IMR-90 (cell line): ENCODE data around the gene TACC2. TPM values are rescaled to one million over a fixed set of nuclear protein-coding genes. Genes with fewer than 3 reads are reported as not detected.

Source experiments
- ATAC-seq: fragments of 200-7000 bp; cut with Tn5 transposase; 2 replicates; pipeline ENCODE4 v1.9.1; 2020; ENCODE audit warnings: low read depth, mild to moderate bottlenecking, moderate library complexity
- BruUV-seq: library from RNA; stranded (reverse); fragments of 400-500 nt; replicated peaks from 2 replicates; lab custom pipeline; 2021; lab: Mats Ljungman, UMichigan
- CTCF ChIA-PET: fragments of 300-600 bp; formaldehyde crosslinking; extraction: SDS; loops from one replicate; lab custom pipeline; 2021; ENCODE audit warnings: antibody characterized with exemption; lab: Yijun Ruan, JAX
- POLR2A ChIA-PET: fragments of 300-600 bp; sonication (Branson Sonifier 250); formaldehyde crosslinking; loops from one replicate; lab custom pipeline; 2022; ENCODE audit warnings: antibody characterized with exemption; ENCODE audit not compliant: unreplicated experiment; lab: Charles Lee
- DNase-seq: peaks from one replicate; pipeline ENCODE4 v3.0.0; 2013
- H2AFZ ChIP-seq: replicated peaks from 2 replicates; pipeline ENCODE3; 2013; ENCODE audit warnings: low read length, mild to moderate bottlenecking; ENCODE audit not compliant: poor library complexity
- H2AK5ac ChIP-seq: 2 replicates; pipeline ENCODE4 v1.6.1; 2013; ENCODE audit warnings: low read depth, low read length, inconsistent platforms
- H2AK9ac ChIP-seq: replicated peaks from 2 replicates; pipeline ENCODE3; 2013; ENCODE audit warnings: mild to moderate bottlenecking, low read depth, low read length, moderate library complexity; ENCODE audit not compliant: poor library complexity
- H2BK120ac ChIP-seq: 2 replicates; pipeline ENCODE4 v1.6.1; 2013; ENCODE audit warnings: low read depth, low read length, inconsistent platforms
- H2BK15ac ChIP-seq: 3 replicates; pipeline ENCODE4 v1.6.1; 2013; ENCODE audit warnings: low read depth, low read length, inconsistent platforms
- H2BK20ac ChIP-seq: 2 replicates; pipeline ENCODE4 v1.6.1; 2013; ENCODE audit warnings: low read depth, mild to moderate bottlenecking, inconsistent platforms, low read length, moderate library complexity
- H2BK5ac ChIP-seq: 2 replicates; pipeline ENCODE4 v1.6.1; 2013; ENCODE audit warnings: mild to moderate bottlenecking, low read depth, low read length, inconsistent platforms; ENCODE audit not compliant: poor library complexity, severe bottlenecking
- H3K14ac ChIP-seq: replicated peaks from 2 replicates; pipeline ENCODE4 v1.6.1; 2013; ENCODE audit warnings: low read depth, low read length, inconsistent platforms
- H3K18ac ChIP-seq: 2 replicates; pipeline ENCODE4 v1.6.1; 2013; ENCODE audit warnings: low read depth, low read length, control low read depth
- H3K23ac ChIP-seq: 2 replicates; pipeline ENCODE4 v1.6.1; 2013; ENCODE audit warnings: low read depth, low read length, inconsistent platforms
- H3K27ac ChIP-seq: 2 replicates; pipeline ENCODE4 v1.5.1; 2013; ENCODE audit warnings: mild to moderate bottlenecking, control low read depth, low read length; ENCODE audit not compliant: insufficient read depth
- H3K27me3 ChIP-seq: 2 replicates; pipeline ENCODE4 v1.6.1; 2013; ENCODE audit warnings: low read length; ENCODE audit not compliant: control insufficient read depth, insufficient read depth
- H3K36me3 ChIP-seq: 2 replicates; pipeline ENCODE4 v1.6.1; 2013; ENCODE audit warnings: low read length, mixed read lengths; ENCODE audit not compliant: control insufficient read depth, insufficient read depth
- H3K4ac ChIP-seq: 2 replicates; pipeline ENCODE4 v1.6.1; 2013; ENCODE audit warnings: low read depth, low read length, inconsistent platforms
- H3K4me1 ChIP-seq: 2 replicates; pipeline ENCODE4 v1.6.1; 2013; ENCODE audit warnings: low read length, mixed read lengths; ENCODE audit not compliant: control insufficient read depth, insufficient read depth
- H3K4me2 ChIP-seq: 2 replicates; pipeline ENCODE4 v1.6.1; 2013; ENCODE audit warnings: low read depth, mild to moderate bottlenecking, control low read depth, low read length, moderate library complexity
- H3K4me3 ChIP-seq: 2 replicates; pipeline ENCODE4 v1.5.1; 2013; ENCODE audit warnings: low read depth, mild to moderate bottlenecking, control low read depth, low read length, moderate library complexity; ENCODE audit not compliant: insufficient read depth
- H3K56ac ChIP-seq: 2 replicates; pipeline ENCODE4 v1.6.1; 2013; ENCODE audit warnings: low read length, inconsistent platforms; ENCODE audit not compliant: insufficient read depth; ENCODE audit errors: extremely low read depth
- H3K79me1 ChIP-seq, 2 experiments: 2 replicates each; pipeline ENCODE4 v1.6.1; 2013; ENCODE audit warnings: low read length in 2 of 2, inconsistent platforms in 1 of 2, low read depth in 1 of 2
- H3K9ac ChIP-seq: 2 replicates; pipeline ENCODE4 v1.6.1; 2013; ENCODE audit warnings: low read depth, low read length, control low read depth
- H3K9me1 ChIP-seq: 2 replicates; pipeline ENCODE4 v1.6.1; 2013; ENCODE audit warnings: low read length, inconsistent platforms; ENCODE audit not compliant: insufficient read depth
- H3K9me3 ChIP-seq: 2 replicates; pipeline ENCODE4 v1.6.1; 2013; ENCODE audit warnings: low read length; ENCODE audit not compliant: control insufficient read depth, insufficient read depth
- H4K20me1 ChIP-seq: 2 replicates; pipeline ENCODE4 v1.6.1; 2013; ENCODE audit warnings: low read length, inconsistent platforms; ENCODE audit not compliant: insufficient read depth
- H4K5ac ChIP-seq: 2 replicates; pipeline ENCODE4 v1.6.1; 2013; ENCODE audit warnings: mild to moderate bottlenecking, low read depth, low read length, control low read depth
- H4K8ac ChIP-seq, 2 experiments: 2 replicates each; pipeline ENCODE4 v1.6.1; 2013; ENCODE audit warnings: low read depth in 2 of 2, low read length in 2 of 2, control low read depth in 1 of 2, inconsistent platforms in 1 of 2
- H4K91ac ChIP-seq: 2 replicates; pipeline ENCODE4 v1.6.1; 2013; ENCODE audit warnings: low read depth, low read length, inconsistent platforms; ENCODE audit not compliant: insufficient read depth
- BHLHE40 ChIP-seq: fragments of 150-350 bp; IDR thresholded peaks from 2 replicates; pipeline ENCODE4 v1.6.1; 2016; ENCODE audit warnings: mild to moderate bottlenecking, low read depth, low read length
- MAFK ChIP-seq: IDR thresholded peaks from 2 replicates; pipeline ENCODE4 v1.6.1; 2012; ENCODE audit warnings: low read depth, low read length, improper control_type of control experiment
- MAZ ChIP-seq: IDR thresholded peaks from 2 replicates; pipeline ENCODE4 v1.6.1; 2012; ENCODE audit warnings: low read depth, mild to moderate bottlenecking, low read length, improper control_type of control experiment, moderate library complexity, borderline replicate concordance
- MXI1 ChIP-seq: IDR thresholded peaks from 2 replicates; pipeline ENCODE4 v1.6.1; 2012; ENCODE audit warnings: low read depth, mild to moderate bottlenecking, low read length, moderate library complexity, borderline replicate concordance
- NFE2L2 ChIP-seq: fragments of 150-350 bp; IDR thresholded peaks from 2 replicates; pipeline ENCODE4 v1.6.1; 2016; ENCODE audit warnings: low read depth, mild to moderate bottlenecking, low read length
- RAD21 ChIP-seq: IDR thresholded peaks from 2 replicates; pipeline ENCODE4 v1.6.1; 2012; ENCODE audit warnings: low read length, improper control_type of control experiment
- RCOR1 ChIP-seq: IDR thresholded peaks from 2 replicates; pipeline ENCODE4 v1.6.1; 2012; ENCODE audit warnings: mild to moderate bottlenecking, low read length, improper control_type of control experiment; ENCODE audit not compliant: insufficient replicate concordance
- WGBS, 2 experiments: methylation state at CpG; one replicate each; pipeline versions ENCODE4 v1.1.5 to v1.1.7; 2013; ENCODE audit warnings: missing lambda C conversion rate in 2 of 2; ENCODE audit not compliant: insufficient read length in 1 of 2; ENCODE audit errors: extremely low coverage in 2 of 2; 5-methylcytosine and 5-hydroxymethylcytosine counted together
- dilution Hi-C: fragments of 300-500 bp; cut with HindIII; formaldehyde crosslinking; loops from one replicate; pipeline ENCODE4 v1.14.3; 2018; ENCODE audit warnings: low sequenced_read_pairs; ENCODE audit not compliant: unreplicated experiment
- in situ Hi-C: fragments of 300-500 bp; cut with MboI; formaldehyde crosslinking; loops from 3 replicates; pipeline ENCODE4 v1.14.3; 2019; ENCODE audit warnings: low sequenced_read_pairs, inconsistent platforms, mixed read lengths
- intact Hi-C: fragments of 100-400 bp; cut with micrococcal nuclease; formaldehyde crosslinking; loops from 2 replicates; pipeline ENCODE4 v1.10.0; 2022
- polyA plus RNA-seq, 3 experiments: library from polyadenylated mRNA; depleted of rRNA; stranded (reverse); fragments of >200 nt; gene quantifications; 2 replicates each; pipeline ENCODE4 v1.2.3, GENCODE V29; 2012; ENCODE audit warnings: low replicate concordance in 1 of 3
- total RNA-seq: library from RNA; depleted of rRNA; stranded (reverse); fragments of >200 nt; gene quantifications from 2 replicates; pipeline ENCODE4 v1.2.3, GENCODE V29; 2012
- TF ChIP-seq, protein P1 (sequence below): fragments of 150-350 bp; IDR thresholded peaks from 2 replicates; pipeline ENCODE4 v1.6.1; 2016; ENCODE audit warnings: low read depth, mild to moderate bottlenecking, low read length, moderate library complexity, borderline replicate concordance
- TF ChIP-seq, protein P2 (sequence below): fragments of 150-350 bp; IDR thresholded peaks from 2 replicates; pipeline ENCODE4 v1.6.1; 2017; ENCODE audit warnings: mild to moderate bottlenecking, antibody characterized with exemption, low read length, low read depth

TACC2 gene
- total and polyA plus RNA-seq, 2 of the 4 experiments (the other 2 are of a cell fraction), result 2.9 to 15.4 TPM

DNA sequence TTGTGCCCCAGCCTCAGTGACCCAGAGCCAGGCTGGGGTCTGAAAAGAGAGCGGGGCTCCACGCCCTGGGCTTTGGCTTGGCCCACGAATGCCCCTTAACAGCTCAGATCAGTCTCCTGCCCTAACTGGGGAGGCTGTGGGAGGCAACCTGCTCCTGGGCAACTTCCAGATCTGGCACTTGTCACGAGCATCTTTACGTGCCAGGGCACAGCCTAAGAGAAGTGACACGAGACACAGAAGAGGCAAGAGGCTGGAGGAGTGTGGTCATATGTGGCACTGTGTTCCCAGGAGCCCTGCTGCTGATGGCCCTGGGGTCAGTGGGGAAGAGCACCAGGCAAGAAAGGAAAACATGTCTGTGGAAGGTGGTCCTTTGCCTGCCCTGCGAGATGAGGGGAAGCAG, 184.4 kb downstream of the TACC2 start:
- no peak overlapping the region for H2AK5ac ChIP-seq
- H2BK120ac ChIP-seq, result no peak overlapping the region
- no peak overlapping the region for H3K4me3 ChIP-seq
- TF ChIP-seq, protein P1, sequence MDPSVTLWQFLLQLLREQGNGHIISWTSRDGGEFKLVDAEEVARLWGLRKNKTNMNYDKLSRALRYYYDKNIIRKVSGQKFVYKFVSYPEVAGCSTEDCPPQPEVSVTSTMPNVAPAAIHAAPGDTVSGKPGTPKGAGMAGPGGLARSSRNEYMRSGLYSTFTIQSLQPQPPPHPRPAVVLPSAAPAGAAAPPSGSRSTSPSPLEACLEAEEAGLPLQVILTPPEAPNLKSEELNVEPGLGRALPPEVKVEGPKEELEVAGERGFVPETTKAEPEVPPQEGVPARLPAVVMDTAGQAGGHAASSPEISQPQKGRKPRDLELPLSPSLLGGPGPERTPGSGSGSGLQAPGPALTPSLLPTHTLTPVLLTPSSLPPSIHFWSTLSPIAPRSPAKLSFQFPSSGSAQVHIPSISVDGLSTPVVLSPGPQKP, result no peak
- TF ChIP-seq MAZ (no peak), RCOR1 (no peak), MXI1 (no peak), BHLHE40 (no peak), NFE2L2 (no peak), MAFK (no peak), RAD21 (no peak)
- TF ChIP-seq, protein P2, sequence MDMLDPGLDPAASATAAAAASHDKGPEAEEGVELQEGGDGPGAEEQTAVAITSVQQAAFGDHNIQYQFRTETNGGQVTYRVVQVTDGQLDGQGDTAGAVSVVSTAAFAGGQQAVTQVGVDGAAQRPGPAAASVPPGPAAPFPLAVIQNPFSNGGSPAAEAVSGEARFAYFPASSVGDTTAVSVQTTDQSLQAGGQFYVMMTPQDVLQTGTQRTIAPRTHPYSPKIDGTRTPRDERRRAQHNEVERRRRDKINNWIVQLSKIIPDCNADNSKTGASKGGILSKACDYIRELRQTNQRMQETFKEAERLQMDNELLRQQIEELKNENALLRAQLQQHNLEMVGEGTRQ, result no peak
- no peak overlapping the region for H3K14ac ChIP-seq
- 94% methylated on average over 4 of the region's 7 CpGs; no CpG with 5 or more reads in 1 of the 2 experiments for WGBS, 2 experiments
- no peak overlapping the region for H3K4me2 ChIP-seq
- no peaks in the 10 kb centered on the region; the same call in 1 of the 2 replicates for H4K20me1 ChIP-seq
- no peaks in the 10 kb centered on the region for H3K27me3 ChIP-seq
- intact Hi-C loops (no loop called here), in situ Hi-C loops (loop anchor here (25.0 kb wide), 1 partner anchor 689 kb away; no protein-coding TSS in a partner anchor), dilution Hi-C loops (no loop called here)
- ChIA-PET CTCF (no interaction called here), POLR2A (no interaction called here)
- no peak overlapping the region for H2BK20ac ChIP-seq
- DNase-seq (no peak), ATAC-seq (no peak)
- no peaks in the 10 kb centered on the region for H3K36me3 ChIP-seq
- H3K18ac ChIP-seq, result no peak overlapping the region
- H2BK5ac ChIP-seq, result no peak overlapping the region
- H4K8ac ChIP-seq, result no peak overlapping the region
- H4K5ac ChIP-seq, result no peak overlapping the region
- H3K9ac ChIP-seq, result no peak overlapping the region
- H3K4me1 ChIP-seq, result peaks cover 5% of the 10 kb centered on the region
- no TSS peak for BruUV-seq
- no peak overlapping the region for H2AK9ac ChIP-seq
- no peaks in the 10 kb centered on the region for H3K9me3 ChIP-seq
- H3K23ac ChIP-seq, result no peak overlapping the region
- no peak overlapping the region for H2BK15ac ChIP-seq
- no peak overlapping the region for H2AFZ ChIP-seq
- no peak overlapping the region for H4K91ac ChIP-seq
- H3K79me1 ChIP-seq, result peaks cover 19 to 56% of the 10 kb centered on the region in 2 experiments
- no peak overlapping the region for H3K56ac ChIP-seq
- H3K9me1 ChIP-seq, result 0 out of 2 replicates have a peak, but pooled peaks cover 3% of the 10 kb centered on the region
- H3K4ac ChIP-seq, result no peak overlapping the region
- no peak overlapping the region for H3K27ac ChIP-seq
